Esophagus (tissue), 2 donors: ENCODE data around the gene HOXA3. TPM values are rescaled to one million over a fixed set of nuclear protein-coding genes. Genes with fewer than 3 reads are reported as not detected.

Experiments
- H3K27ac ChIP-seq, 2 donors: one replicate each; pipeline ENCODE4 v1.5.1; 2013; ENCODE audit warnings: low read depth in 2 of 2, mild to moderate bottlenecking in 2 of 2, inconsistent platforms in 1 of 2, low read length in 1 of 2, moderate library complexity in 1 of 2
- H3K27me3 ChIP-seq, 2 donors: one replicate each; pipeline ENCODE4 v1.6.1; 2013; ENCODE audit warnings: low read length in 2 of 2, control low read depth in 1 of 2, mild to moderate bottlenecking in 1 of 2; ENCODE audit not compliant: insufficient read depth in 2 of 2, control insufficient read depth in 1 of 2
- H3K36me3 ChIP-seq, 2 donors: one replicate each; pipeline ENCODE4 v1.6.1; 2013; ENCODE audit warnings: low read length in 1 of 2; ENCODE audit not compliant: control insufficient read depth in 2 of 2, insufficient read depth in 2 of 2
- H3K4me1 ChIP-seq, 2 donors: one replicate each; pipeline ENCODE4 v1.6.1; 2013; ENCODE audit warnings: low read length in 1 of 2; ENCODE audit not compliant: control insufficient read depth in 2 of 2, insufficient read depth in 2 of 2
- H3K4me3 ChIP-seq, 2 donors: one replicate each; pipeline ENCODE4 v1.5.1; 2013; ENCODE audit warnings: low read length in 2 of 2, mild to moderate bottlenecking in 2 of 2, low read depth in 1 of 2, moderate library complexity in 1 of 2
- H3K9me3 ChIP-seq, 2 donors: one replicate each; pipeline ENCODE4 v1.6.1; 2013; ENCODE audit warnings: mild to moderate bottlenecking in 2 of 2, low read depth in 1 of 2, low read length in 1 of 2, moderate library complexity in 1 of 2; ENCODE audit not compliant: control insufficient read depth in 2 of 2, insufficient read depth in 1 of 2
- WGBS, 2 donors: extraction: QIAGEN DNeasy Blood & Tissue Kit; methylation state at CpG; one replicate each; pipeline ENCODE4 v1.1.7; 2013; 5-methylcytosine and 5-hydroxymethylcytosine counted together
- polyA plus RNA-seq, 2 donors: library from polyadenylated mRNA; stranded (reverse); fragments of 200-250 nt; gene quantifications; one replicate each; pipeline ENCODE4 v1.2.3, GENCODE V29; 2013
- donor health status: healthy with polysubstance abuse.
- donor health status: Bipolar disorder and iron deficiency.

The HOXA3 gene
- polyA plus RNA-seq, 2 donors, result 3.3 to 4.3 TPM

GRCh38 chr7:27143023-27143949 lies 9.1 kb downstream of the HOXA3 start, which contains the start of gene HOXA5:
Gene HOXA5 (minus strand): TSS chr7:27143681. CDS start chr7:27143607, 74 bp downstream.
- WGBS, 2 donors, result 18% methylated on average over 63 to 86 of the region's 86 CpGs
- peak within 1 kb of the TSS; percentile 94 to 95 for H3K27ac ChIP-seq
- H3K4me1 ChIP-seq, result peaks cover 3% of the 10 kb centered on the region in 2 donors
- H3K36me3 ChIP-seq, result no peaks in the 10 kb centered on the region
- H3K9me3 ChIP-seq, result no peaks in the 10 kb centered on the region
- peak within 1 kb of the TSS; percentile 76 to 82 for H3K4me3 ChIP-seq
- peaks cover 0 to 2% of the 10 kb centered on the region in 2 donors for H3K27me3 ChIP-seq

- no peaks in the 10 kb centered on the region for H3K36me3 ChIP-seq
- H3K4me1 ChIP-seq, result peaks cover 0 to 3% of the 10 kb centered on the region in 2 donors
- H3K4me3 ChIP-seq, result peak overlapping the region; percentile 76 to 82
- peaks cover 0 to 2% of the 10 kb centered on the region in 2 donors for H3K27me3 ChIP-seq
- H3K27ac ChIP-seq, result peak overlapping the region; percentile 94 to 95
- H3K9me3 ChIP-seq, result no peaks in the 10 kb centered on the region
- WGBS, 2 donors, result 13 to 26% methylated on average over 22 to 29 of the region's 29 CpGs
These were observed 9.8 kb downstream of the HOXA3 start for GRCh38 chr7:27142580-27143022.

DNA sequence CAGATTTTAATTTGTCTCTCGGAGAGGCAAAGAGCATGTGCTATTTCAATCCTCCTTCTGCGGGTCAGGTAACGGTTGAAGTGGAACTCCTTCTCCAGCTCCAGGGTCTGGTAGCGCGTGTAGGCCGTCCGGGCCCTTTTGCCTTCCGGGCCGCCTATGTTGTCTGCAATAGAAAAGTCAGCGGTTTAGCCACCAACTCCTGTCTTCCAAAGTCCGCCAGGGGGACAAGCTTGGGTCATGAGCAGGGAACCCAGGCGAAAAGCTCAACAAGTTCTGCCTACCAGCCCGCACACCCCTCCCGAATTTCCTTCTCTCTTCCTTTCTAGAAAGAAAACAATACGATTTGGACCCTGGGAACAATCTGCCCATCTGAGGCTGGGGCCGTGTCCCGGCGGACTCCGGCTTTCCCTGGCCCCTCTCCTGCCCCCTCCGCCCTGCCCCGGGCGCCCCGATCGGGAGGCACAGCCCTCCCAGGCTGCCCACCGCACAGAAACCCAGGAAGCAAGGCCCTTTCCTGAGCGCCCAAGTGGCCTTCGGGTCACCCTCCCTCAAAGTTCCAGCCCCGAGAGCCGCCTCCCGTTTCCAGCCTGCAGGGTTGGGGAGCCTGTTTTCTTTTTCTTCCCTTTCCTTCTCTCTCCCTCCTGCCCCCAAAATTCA lies 10.3 kb downstream of the HOXA3 start:
- Histone ChIP-seq H3K27me3 (peaks cover 0 to 2% of the 10 kb centered on the region in 2 donors), H3K4me1 (peaks cover 0 to 3% of the 10 kb centered on the region in 2 donors), H3K9me3 (no peaks in the 10 kb centered on the region), H3K4me3 (peak overlapping the region; percentile 76 to 82), H3K36me3 (no peaks in the 10 kb centered on the region), H3K27ac (peak overlapping the region; percentile 94 to 95)
- 28 to 32% methylated on average over 30 of the region's 30 CpGs for WGBS, 2 donors

- no peaks in the 10 kb centered on the region for H3K36me3 ChIP-seq
- peak overlapping the region; percentile 94 to 95 for H3K27ac ChIP-seq
- 67 to 69% methylated on average over 18 of the region's 18 CpGs for WGBS, 2 donors
- H3K4me1 ChIP-seq, result peaks cover 0 to 3% of the 10 kb centered on the region in 2 donors
- no peaks in the 10 kb centered on the region for H3K27me3 ChIP-seq
- H3K4me3 ChIP-seq, result peak overlapping the region; percentile 76 to 82
- no peaks in the 10 kb centered on the region for H3K9me3 ChIP-seq
These were observed 11.1 kb downstream of the HOXA3 start for GRCh38 chr7:27141137-27141922.

- WGBS, 2 donors, result 59 to 85% methylated on average over 15 of the region's 15 CpGs
- H3K4me3 ChIP-seq, result no peak overlapping the region
- H3K9me3 ChIP-seq, result no peaks in the 10 kb centered on the region
- H3K27me3 ChIP-seq, result no peaks in the 10 kb centered on the region
- H3K27ac ChIP-seq, result peak overlapping the region; percentile 23 to 56
- H3K4me1 ChIP-seq, result peaks cover 0 to 3% of the 10 kb centered on the region in 2 donors
- no peaks in the 10 kb centered on the region for H3K36me3 ChIP-seq
These were observed 12.1 kb downstream of the HOXA3 start for GRCh38 chr7:27140126-27140857.

GRCh38 chr7:27139334-27140125 lies 12.9 kb downstream of the HOXA3 start:
- H3K9me3 ChIP-seq, result no peaks in the 10 kb centered on the region
- H3K27ac ChIP-seq, result peak overlapping the region; percentile 25 to 56
- no peaks in the 10 kb centered on the region for H3K36me3 ChIP-seq
- WGBS, 2 donors, result 49 to 77% methylated on average over 53 of the region's 53 CpGs
- peak overlapping the region in 1 of 2 donors; percentile 14 for H3K4me3 ChIP-seq
- peaks cover 0 to 3% of the 10 kb centered on the region in 2 donors for H3K4me1 ChIP-seq
- no peaks in the 10 kb centered on the region for H3K27me3 ChIP-seq

- Histone ChIP-seq H3K4me1 (peaks cover 0 to 3% of the 10 kb centered on the region in 2 donors), H3K36me3 (no peaks in the 10 kb centered on the region), H3K27me3 (no peaks in the 10 kb centered on the region), H3K27ac (peak overlapping the region; percentile 25 to 56), H3K9me3 (no peaks in the 10 kb centered on the region), H3K4me3 (no peak overlapping the region)
- WGBS, 2 donors, result 52 to 81% methylated on average over 11 of the region's 11 CpGs
These were observed 13.4 kb downstream of the HOXA3 start for GRCh38 chr7:27138985-27139333.

GRCh38 chr7:27138472-27138871 lies 13.9 kb downstream of the HOXA3 start:
- Histone ChIP-seq H3K27me3 (no peaks in the 10 kb centered on the region), H3K4me3 (no peak overlapping the region), H3K9me3 (no peaks in the 10 kb centered on the region), H3K36me3 (no peaks in the 10 kb centered on the region), H3K27ac (peak overlapping the region; percentile 25 to 68), H3K4me1 (peaks cover 0 to 3% of the 10 kb centered on the region in 2 donors)
- WGBS, 2 donors, result 79 to 94% methylated on average over 1 of the region's 1 CpG
